Measurements from ENCODE around the gene LEMD3. TPM values are rescaled to one million over a fixed set of nuclear protein-coding genes. Genes with fewer than 3 reads are reported as not detected.

LEMD3 gene
- total and polyA plus RNA-seq, 2 of the 8 experiments (the other 6 are each of a cell fraction or from before 2014, with no cell fraction given), result 5.8 to 33.2 TPM

GRCh38 chr12:65121049-65121955 is 48.1 kb upstream of the LEMD3 start, which contains the start of gene WIF1 (continued):
- peak; percentile 94 for TF ChIP-seq ASH2L (IDR thresholded peaks at IDR 0.05; ENCODE audit: low read length)
- TF ChIP-seq NRF1 (IDR thresholded peaks at IDR 0.05; ENCODE audit: low read depth, low read length), result no peak
- no peak for TF ChIP-seq TCF12 (IDR thresholded peaks at IDR 0.05; ENCODE audit: low read depth, low read length)
- no peak for TF ChIP-seq CHD2 (IDR thresholded peaks at IDR 0.05; ENCODE audit: low read length)
- TF ChIP-seq RAD21 (IDR thresholded peaks at IDR 0.05 in 1 of 2, conservative IDR thresholded peaks at IDR 0.05 in 1 of 2; ENCODE audit: low read depth in 2 of 2, low read length in 2 of 2), result peak; percentile 7 to 12; a peak in 2 of 4 replicates
- TF ChIP-seq CTBP2 (IDR thresholded peaks at IDR 0.05; ENCODE audit: borderline replicate concordance, insufficient read depth, insufficient read length, low read length), result peak; percentile 47
- TF ChIP-seq HDAC2 (IDR thresholded peaks at IDR 0.05; ENCODE audit: borderline replicate concordance in 1 of 2, low read depth in 2 of 2, low read length in 2 of 2), result peak; percentile 15 to 90; a peak in 2 of 4 replicates
- TF ChIP-seq RFX5 (IDR thresholded peaks at IDR 0.05; ENCODE audit: borderline replicate concordance, low read depth, low read length), result no peak
- TF ChIP-seq KDM5A (IDR thresholded peaks at IDR 0.05; ENCODE audit: low read length), result no peak
- TF ChIP-seq TEAD4 (IDR thresholded peaks at IDR 0.05; ENCODE audit: low read depth, low read length), result 0 out of 2 replicates have a peak, but pooled peaks have one; percentile 12
- TF ChIP-seq SIX5 (IDR thresholded peaks at IDR 0.05; ENCODE audit: low read depth, low read length), result no peak
- TF ChIP-seq SP1 (IDR thresholded peaks at IDR 0.05; ENCODE audit: low read depth, low read length), result no peak

Data from H1 (cell line).